Islet of Langerhans (tissue), 1 donor: ENCODE data around the gene DGCR2.
"Not testable (repeated sequence)": the region's sequence is repeated elsewhere in the genome, so short reads cannot be mapped to it uniquely, and the experiment has no call there.

ENCODE experiments used
- FAIRE-seq: peaks from one replicate; lab custom pipeline; 2011; peaks lifted over from hg19 to GRCh38; lab: Jason Lieb, UNC

Gene DGCR2

DNA sequence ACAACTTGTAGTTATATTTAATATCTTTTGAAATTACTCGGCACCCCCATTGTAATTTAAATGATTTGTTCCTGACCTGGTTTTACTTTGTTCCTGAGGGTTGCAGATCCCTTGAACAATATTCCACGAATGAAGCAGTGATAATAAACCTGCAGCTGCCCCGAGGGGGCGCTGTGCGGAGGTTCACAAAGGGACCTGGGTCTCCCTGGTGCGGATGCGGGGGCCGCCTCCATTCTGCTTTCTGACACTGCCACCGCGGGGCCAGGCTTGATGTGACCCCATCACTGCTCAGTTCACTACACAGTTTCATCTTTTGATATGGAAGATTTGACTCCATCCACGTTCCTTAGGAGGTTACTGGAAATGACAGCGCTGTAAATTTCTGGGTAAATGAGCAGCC, 123.2 kb downstream of the DGCR2 start:
- FAIRE-seq = no peak

DNA sequence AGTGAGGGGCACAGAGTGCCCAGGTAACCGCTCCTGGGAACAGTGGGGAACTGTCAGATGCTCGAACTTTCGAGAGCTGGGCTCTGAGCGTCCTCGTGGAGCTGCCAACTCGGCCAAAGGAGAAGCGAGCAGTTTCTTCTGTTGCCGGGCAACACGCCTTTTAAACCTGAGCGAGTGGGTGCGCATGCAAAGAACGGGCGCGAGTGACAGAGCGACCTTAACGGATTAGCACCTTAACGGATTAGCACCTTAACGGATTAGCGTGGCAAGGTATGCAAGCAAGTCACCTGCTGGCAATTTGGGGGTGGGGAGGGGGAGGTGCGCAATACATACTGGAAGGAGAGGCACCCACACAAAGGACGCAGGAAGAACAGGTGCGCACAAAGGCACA, 124.3 kb downstream of the DGCR2 start:
- no peak for FAIRE-seq

DNA sequence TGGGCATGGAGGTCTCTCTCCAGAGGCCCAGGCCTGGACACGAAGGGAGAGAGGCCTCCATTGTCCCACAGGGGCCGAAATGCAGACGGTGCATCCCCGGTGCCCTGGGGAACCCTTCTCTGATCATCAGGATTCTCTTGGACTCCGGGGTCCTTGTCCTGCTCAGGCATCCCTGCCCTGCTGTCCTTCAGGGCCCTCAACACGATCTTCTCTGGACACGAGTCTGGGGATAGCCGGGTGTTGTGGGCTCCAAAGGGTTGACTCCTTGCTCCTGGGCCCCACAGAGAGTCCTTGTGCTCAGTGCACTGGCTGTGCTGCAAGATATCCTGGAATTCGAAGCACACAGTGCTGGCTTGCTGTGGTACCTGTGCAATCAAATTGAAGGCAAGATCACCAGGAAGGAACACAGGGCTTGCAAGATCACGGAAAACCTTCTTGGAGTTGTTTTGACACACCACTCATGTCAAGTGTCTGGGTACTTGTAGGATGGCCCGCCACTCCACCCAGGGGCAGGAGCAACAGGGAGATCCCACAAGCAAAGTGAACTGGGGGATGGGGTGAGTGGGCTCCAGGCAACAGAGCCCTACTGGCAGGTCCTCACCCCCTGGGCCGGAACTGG, 124.8 kb downstream of the DGCR2 start:
- FAIRE-seq = no peak

DNA sequence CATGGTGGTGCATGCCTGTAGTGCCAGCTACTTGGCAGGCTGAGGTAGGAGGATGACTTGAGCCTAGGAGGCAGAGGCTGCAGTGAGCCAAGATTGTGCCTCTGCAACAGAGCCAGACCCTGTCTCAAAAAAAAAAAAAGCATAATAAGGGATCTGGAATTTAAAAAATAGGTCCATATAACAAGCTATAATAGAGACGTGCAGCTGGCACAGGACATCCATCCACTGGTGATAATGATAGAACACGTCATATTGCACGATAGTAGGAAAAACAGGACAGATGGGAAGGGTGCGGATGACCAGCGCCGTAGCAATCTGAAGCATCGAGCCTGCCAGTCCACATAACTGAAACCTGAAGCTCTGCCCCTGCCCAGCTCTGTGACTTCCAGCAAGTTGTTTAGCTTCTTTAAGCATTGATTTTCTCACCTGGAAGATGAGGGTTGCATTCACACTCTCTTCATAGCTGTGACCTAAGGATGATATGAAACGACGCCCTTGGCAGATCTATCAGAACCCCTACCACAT, 125.8 kb downstream of the DGCR2 start:
- FAIRE-seq = no peak

DNA sequence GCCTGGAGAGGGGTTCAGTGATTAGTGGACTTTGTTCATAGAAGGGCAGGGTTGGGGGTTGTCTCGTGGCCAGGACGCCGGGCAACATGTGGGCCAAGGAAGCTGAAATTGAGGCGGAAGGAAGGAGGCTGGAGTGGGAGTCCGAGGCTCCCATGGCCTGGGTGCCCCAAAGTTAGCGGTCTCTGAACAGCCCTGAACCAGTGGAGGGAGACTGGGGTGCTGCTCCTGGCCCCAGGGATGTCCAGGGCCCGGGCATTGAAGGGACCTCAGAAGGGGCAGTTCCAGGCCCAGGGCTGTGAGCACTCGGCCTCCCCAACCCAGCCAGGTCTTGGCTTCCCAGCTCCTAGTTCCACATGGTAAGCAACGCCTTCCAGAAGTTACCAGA, 126.9 kb downstream of the DGCR2 start:
- FAIRE-seq = no peak

DNA sequence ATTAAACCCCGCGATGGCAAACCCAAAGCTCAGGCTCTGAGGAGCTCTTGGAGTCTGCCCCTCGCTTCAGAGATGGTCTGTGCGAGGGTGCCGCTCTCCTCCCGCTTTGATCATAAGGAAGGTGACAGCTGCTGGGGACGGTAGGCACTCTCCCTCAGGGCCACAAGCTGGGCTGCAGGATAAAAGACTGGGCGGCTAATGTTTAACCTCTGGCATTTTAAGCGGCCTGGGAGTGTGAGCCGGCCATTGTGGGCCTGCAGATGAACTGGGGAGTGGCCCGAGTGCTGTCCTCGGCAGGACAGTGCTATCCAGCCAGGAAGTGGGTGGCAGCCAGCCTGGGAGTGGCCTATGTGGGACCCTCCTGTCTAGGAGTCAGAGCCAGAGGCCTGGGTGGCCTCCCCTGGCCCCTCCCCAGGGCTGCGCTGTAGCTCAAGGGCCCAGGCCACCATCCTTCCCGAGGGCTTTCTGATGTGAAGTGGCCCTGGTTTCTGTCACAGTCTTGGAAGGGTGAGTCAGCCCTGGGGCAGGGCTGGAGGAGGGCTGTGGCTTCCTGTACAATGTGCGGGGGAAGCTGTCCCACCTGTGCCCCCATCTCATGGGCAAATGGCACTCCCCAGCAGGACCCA, 127.4 kb downstream of the DGCR2 start:
- FAIRE-seq = no peak

DNA sequence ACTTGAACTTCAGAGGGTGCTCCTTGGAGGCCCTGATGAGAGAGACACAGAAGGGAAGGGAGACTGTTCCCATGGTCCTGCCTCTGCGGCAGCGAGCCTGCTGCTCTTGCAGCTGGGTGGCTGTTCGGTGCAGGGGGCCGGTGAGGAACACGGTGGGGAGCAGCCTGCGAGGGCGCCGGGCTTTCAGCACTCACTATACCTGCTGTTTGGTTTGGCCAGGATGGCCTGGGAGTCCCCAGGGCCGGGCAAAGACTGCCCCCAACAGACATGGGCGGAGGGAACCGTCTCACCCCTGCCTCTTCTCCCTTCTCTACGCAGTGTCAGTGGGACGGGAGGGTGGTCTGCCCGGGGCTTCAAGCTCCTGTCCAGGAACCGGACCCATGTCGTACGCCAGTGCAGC, 128.2 kb downstream of the DGCR2 start:
- FAIRE-seq = no peak

DNA sequence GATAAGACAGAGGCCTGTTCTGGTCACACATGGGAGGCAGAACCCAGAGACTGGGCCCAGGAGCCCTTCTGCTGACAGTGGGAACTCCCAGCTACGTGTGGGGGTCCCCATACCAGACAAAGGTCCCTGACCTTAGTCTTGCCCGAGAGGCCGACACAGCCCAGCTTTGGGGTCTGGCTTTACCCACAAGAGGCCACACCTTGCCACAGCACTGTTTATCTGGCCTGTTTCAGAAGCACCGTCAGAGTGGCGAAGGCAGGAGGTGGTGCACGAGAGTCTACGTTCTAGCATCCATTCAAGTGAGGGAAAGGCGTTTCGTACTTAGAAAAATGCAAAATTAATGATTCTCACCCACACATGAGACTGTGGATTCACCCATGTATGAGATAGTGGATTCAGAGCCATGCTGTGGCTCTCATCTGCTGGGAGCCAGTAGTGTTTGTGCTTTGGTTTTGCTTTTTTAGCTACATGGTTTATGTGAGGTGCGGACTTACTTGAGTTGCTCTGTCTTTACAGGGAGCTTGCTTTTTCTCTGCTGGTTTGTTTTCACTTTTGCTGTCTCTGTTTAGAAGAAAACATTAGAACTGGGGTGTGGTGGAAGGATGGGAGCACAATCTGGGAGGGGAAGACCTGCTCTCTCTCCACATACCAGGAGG, 129.5 kb downstream of the DGCR2 start:
- FAIRE-seq = no peak

DNA sequence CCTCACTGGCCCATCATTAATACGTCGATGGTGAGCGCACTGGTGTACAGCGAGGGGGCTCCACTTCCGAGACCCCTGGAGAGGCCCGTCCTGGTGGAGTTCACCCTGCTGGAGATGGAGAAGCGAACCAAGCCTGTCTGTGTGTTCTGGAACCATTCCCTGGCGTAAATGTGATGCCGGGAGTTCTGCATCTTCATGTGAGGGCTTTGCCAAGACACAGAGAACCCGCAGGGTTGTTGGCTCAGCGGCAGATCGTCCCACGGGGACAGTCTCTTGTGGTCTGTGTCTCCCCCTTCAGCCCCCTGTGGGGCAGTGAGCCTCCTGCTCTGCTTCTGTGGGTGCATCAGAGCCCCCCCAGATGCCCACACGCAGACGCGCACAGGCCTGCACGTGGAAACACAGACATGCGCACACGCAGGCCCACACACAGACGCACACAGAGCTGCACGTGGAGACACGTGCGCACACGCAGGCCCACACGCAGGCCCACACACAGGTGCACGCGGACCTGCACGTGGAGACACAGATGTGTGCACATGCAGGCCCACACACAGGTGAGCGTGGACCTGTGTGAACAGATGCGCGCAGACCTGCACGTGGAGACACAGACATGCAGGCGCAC, 130.3 kb downstream of the DGCR2 start:
- no peak for FAIRE-seq

DNA sequence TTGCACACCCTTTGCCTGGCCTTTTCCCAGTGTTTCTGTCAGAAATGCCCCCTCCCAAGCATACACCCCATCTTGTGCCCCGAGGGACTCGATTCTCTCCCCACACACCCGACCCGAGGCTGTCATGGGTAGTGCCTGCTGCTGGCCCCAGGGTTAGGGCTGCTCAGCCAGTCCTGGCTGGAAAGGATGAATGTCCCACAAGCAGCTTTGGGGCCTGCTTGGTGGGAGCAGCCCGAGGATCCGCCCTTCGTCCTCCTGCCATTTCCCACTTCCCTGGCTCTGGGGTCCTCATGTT, 131.1 kb downstream of the DGCR2 start:
- FAIRE-seq = no peak

DNA sequence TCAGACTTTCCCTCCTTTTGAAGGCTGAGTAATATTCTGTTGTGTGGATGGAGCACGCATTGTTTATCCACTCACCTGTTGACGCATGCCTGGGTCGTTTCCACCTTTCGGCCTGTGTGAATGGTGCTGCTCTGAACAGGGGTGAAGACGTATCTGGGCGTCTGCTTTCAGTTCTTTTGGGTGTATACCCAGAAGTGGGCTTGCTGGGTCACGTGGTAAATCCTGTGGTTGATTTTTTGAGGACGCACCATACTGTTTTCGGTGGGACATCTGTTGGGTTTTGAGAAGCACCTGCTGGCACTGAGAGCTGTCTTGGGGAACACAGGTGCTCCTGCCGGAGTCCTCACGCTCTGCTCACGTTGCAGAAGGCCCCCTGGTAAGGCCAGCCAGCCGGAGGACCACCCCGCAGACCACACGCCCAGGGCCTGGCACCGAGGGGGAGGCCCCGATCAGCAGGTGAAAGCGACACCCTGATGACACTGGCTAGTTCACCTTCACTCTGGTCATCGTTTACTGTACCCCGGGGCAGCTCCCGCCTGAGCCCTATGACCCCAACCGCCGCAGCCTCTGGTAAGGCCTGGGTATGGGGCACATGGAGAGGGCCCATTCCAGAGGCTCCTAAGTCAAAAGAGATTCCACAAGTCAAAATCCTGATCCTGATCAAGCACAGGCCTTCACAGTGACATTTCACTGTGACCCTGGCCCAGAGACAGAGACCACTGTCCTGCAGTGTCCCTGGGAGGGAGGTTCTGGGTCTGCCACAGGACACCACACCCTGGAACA, 131.7 kb downstream of the DGCR2 start:
- no peak for FAIRE-seq

DNA sequence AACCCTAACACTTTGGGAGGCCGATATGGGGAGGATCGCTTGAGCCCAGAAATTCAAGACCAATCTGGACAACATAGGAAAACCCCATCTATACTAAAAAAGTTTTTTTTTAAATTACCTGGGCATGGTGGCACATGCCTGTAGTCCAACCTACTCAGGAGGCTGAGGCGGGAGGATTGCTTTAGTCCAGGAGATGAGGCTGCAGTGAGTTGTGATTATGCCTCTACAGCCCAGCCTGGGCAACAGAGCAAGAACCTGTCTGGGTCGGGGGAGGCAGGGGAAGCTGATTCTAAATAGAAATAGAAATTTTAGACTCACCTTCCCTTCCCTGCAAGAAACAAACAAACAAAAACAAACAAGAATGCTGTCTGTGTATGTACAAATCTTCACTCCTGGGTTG, 133.3 kb downstream of the DGCR2 start:
- no peak for FAIRE-seq

DNA sequence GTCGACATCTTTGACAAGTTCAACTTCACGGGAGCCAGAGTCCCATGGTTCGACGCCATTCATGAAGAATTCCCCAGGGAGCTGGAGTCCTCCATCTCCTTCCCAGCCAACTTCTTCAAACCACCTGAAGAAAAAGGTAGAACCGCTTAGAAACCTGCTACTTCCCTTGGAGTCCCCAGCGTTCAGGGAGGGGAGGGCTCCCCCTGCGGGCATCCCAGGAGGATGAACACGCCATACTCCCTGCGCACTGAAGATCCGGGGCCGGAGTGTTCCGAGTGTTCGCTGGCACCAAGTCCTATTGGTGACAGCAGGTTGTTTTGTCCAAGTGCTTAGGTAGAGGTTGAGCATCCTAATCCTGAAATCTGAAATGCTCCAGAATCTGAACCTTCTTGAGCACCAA, 134.4 kb downstream of the DGCR2 start:
- no peak for FAIRE-seq

DNA sequence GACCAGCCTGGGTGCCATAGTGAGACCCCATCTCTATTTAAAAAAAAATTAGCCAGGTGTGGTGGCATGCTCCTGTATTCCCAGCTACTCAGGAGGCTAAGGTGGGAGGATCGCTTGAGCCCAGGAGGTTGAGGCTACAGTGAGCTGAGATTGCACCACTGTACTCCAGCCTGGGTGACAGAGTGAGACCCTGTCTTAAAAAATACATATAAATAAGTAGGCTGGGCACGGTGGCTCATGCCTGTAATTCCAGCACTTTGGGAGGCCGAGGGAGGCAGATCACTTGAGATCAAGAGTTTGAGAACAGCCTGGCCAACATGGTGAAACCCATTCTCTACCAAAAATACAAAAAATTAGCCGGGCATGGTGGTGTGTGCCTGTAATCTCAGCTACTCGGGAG, 135.1 kb downstream of the DGCR2 start:
- not testable (repeated sequence) for FAIRE-seq
